Muscle of leg (tissue), 11 donors: Measurements from ENCODE around the gene FBXO5. TPM values are rescaled to one million over a fixed set of nuclear protein-coding genes. Genes with fewer than 3 reads are reported as not detected.

ENCODE experiments used
- DNase-seq: peaks from one replicate; pipeline ENCODE4 v3.0.0; 2013
- H3K27ac ChIP-seq: one replicate; pipeline ENCODE4 v1.5.1; 2013; ENCODE audit warnings: mild to moderate bottlenecking, low read length, control low read depth
- H3K27me3 ChIP-seq: one replicate; pipeline ENCODE4 v1.6.1; 2013; ENCODE audit warnings: low read length; ENCODE audit not compliant: control insufficient read depth, insufficient read depth
- H3K36me3 ChIP-seq: one replicate; pipeline ENCODE4 v1.6.1; 2013; ENCODE audit warnings: low read length; ENCODE audit not compliant: control insufficient read depth, insufficient read depth
- H3K4me1 ChIP-seq: one replicate; pipeline ENCODE4 v1.6.1; 2013; ENCODE audit warnings: low read length; ENCODE audit not compliant: control insufficient read depth, insufficient read depth
- H3K4me3 ChIP-seq: one replicate; pipeline ENCODE4 v1.5.1; 2013; ENCODE audit warnings: low read length, control low read depth
- H3K9me3 ChIP-seq: replicated peaks from 2 replicates; pipeline ENCODE4 v1.6.1; 2013; ENCODE audit warnings: low read depth, low read length; ENCODE audit not compliant: control insufficient read depth
- WGBS: methylation state at CpG from one replicate; pipeline ENCODE4 v1.1.5; 2013; ENCODE audit warnings: missing lambda C conversion rate; ENCODE audit not compliant: insufficient coverage; 5-methylcytosine and 5-hydroxymethylcytosine counted together
- polyA plus RNA-seq, 8 donors: library from polyadenylated mRNA; unstranded; fragments of 120-200 nt; gene quantifications; one replicate each; pipeline versions ENCODE4 v1.2.1 to v1.2.3, GENCODE V29; 2013; ENCODE audit warnings: inconsistent platforms in 1 of 8, low replicate concordance in 1 of 8; ENCODE audit not compliant: insufficient read length in 8 of 8, insufficient read depth in 1 of 8
- total RNA-seq: library from RNA; stranded (reverse); fragments of 120-200 nt; gene quantifications from one replicate; pipeline ENCODE4 v1.2.4, GENCODE V29; 2013

The FBXO5 gene
- total and polyA plus RNA-seq, 9 donors: 12.4 to 20.7 (median 17.9) TPM

DNA sequence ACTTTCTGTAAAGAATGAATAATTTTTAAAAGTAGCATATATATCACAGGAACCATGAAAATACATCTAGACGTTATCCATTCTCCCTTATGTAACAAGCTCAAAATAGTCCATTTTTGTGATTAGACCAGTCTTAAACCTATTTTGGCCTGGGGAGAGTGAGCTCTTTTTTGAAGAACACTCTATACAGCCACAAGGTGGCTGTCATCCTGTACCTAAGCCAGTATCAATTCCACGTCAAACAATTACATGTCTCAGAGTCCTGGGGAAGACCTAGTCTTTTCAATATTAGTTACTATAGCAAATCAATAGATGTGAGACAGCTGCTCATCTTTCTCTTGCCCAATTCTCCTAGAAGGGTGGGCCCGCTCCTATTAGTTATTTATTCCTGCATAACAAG is 28.4 kb downstream of the FBXO5 start:
- Histone ChIP-seq H3K4me3 (no peak overlapping the region), H3K4me1 (no peaks in the 10 kb centered on the region), H3K9me3 (no peaks in the 10 kb centered on the region), H3K36me3 (no peaks in the 10 kb centered on the region), H3K27ac (no peak overlapping the region), H3K27me3 (no peaks in the 10 kb centered on the region)
- WGBS: no CpG with 5 or more reads among the region's 3 CpGs
- no peak for DNase-seq

DNA sequence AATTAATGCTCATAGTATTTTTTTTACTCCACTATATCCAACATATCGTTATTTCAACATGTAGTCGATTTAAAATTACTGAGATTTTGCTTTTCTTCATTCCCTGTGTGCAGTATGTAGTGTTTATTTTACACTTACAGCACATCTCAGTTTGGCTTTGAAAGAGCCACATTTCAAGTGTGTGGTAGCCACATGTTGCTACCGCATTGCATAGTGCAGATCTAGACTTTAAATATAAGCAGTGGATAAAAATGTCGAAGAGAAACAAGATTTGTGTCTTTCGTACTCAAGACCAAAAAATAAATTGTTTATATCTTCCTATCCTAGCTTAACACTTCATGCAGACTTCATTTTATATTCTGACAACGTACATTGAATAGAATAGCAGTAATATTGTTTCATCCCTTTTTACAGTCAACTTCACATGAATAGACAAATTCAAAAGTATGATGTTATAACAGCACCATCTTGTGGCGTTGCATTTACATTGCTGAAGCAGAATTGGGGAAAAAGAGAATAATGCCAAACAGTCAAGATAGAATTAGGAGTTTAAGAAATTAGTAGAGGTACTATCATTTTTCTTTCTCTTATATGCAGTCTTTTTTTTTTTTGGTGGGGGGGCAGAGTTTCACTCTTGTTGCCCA is 29.9 kb downstream of the FBXO5 start:
- H3K27ac ChIP-seq: no peak overlapping the region
- no peaks in the 10 kb centered on the region for H3K36me3 ChIP-seq
- H3K4me1 ChIP-seq: no peaks in the 10 kb centered on the region
- H3K27me3 ChIP-seq: no peaks in the 10 kb centered on the region
- no peak overlapping the region for H3K4me3 ChIP-seq
- no CpG with 5 or more reads among the region's 7 CpGs for WGBS
- no peaks in the 10 kb centered on the region for H3K9me3 ChIP-seq
- DNase-seq: peak; percentile 38

- DNase-seq: no peak
- Histone ChIP-seq H3K9me3 (no peaks in the 10 kb centered on the region), H3K4me1 (no peaks in the 10 kb centered on the region), H3K27ac (no peak overlapping the region), H3K36me3 (no peaks in the 10 kb centered on the region), H3K27me3 (no peaks in the 10 kb centered on the region), H3K4me3 (no peak overlapping the region)
- no CpG with 5 or more reads among the region's 1 CpG for WGBS
Observed at GRCh38 chr6:152952045-152952444, 30.8 kb downstream of the FBXO5 start.

- no CpG with 5 or more reads among the region's 3 CpGs for WGBS
- no peaks in the 10 kb centered on the region for H3K27me3 ChIP-seq
- no peaks in the 10 kb centered on the region for H3K4me1 ChIP-seq
- no peaks in the 10 kb centered on the region for H3K36me3 ChIP-seq
- no peaks in the 10 kb centered on the region for H3K9me3 ChIP-seq
- H3K27ac ChIP-seq: no peak overlapping the region
- no peak for DNase-seq
- H3K4me3 ChIP-seq: no peak overlapping the region
Observed at GRCh38 chr6:152950240-152950639, 32.6 kb downstream of the FBXO5 start.

DNA sequence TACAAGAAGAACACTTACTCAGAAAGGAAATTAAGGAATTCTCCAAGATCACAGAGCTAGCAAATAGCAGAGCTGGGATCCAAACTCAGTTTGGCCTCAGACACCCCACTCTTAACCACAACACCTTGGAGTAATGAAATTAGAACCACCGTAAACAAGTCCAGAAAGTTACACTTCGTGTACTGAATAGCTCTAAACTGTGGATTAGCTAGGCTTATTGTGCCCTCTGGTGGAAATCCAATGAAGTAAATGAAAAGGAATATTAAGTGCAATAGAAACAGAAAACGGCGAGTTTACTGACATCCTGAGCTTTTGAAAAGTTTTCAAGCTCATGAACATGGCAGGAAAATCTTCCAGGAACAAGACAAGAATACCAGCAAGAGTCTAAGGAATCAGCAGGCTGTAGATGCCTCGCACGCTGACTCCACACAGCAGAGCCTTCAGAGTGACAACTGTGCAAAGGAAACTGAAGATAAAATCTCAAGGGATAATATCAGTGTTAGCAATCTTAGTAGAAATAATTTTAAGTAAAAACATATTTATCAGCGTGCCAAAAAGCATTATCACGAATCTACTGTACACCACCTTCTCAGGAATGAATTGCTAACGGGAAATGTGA is 34.6 kb downstream of the FBXO5 start:
- no peaks in the 10 kb centered on the region for H3K4me1 ChIP-seq
- H3K36me3 ChIP-seq: no peaks in the 10 kb centered on the region
- H3K27me3 ChIP-seq: no peaks in the 10 kb centered on the region
- no peak overlapping the region for H3K4me3 ChIP-seq
- H3K9me3 ChIP-seq: no peaks in the 10 kb centered on the region
- H3K27ac ChIP-seq: no peak overlapping the region
- peak; percentile 57 for DNase-seq
- WGBS: 34% methylated on average over 4 of the region's 9 CpGs

GRCh38 chr6:152946995-152947394 is 35.8 kb downstream of the FBXO5 start:
- DNase-seq: no peak
- no CpG with 5 or more reads among the region's 2 CpGs for WGBS

GRCh38 chr6:152946484-152946883 is 36.4 kb downstream of the FBXO5 start:
- Histone ChIP-seq H3K4me1 (no peaks in the 10 kb centered on the region), H3K36me3 (no peaks in the 10 kb centered on the region), H3K27me3 (no peaks in the 10 kb centered on the region), H3K9me3 (no peaks in the 10 kb centered on the region), H3K4me3 (no peak overlapping the region), H3K27ac (no peak overlapping the region)
- no CpG with 5 or more reads among the region's 3 CpGs for WGBS
- DNase-seq: no peak

More at GRCh38 chr6:152946995-152947394, 35.8 kb downstream of the FBXO5 start:
- Histone ChIP-seq H3K4me3 (no peak overlapping the region), H3K36me3 (no peaks in the 10 kb centered on the region), H3K4me1 (no peaks in the 10 kb centered on the region), H3K27me3 (no peaks in the 10 kb centered on the region), H3K9me3 (no peaks in the 10 kb centered on the region), H3K27ac (no peak overlapping the region)

- Histone ChIP-seq H3K4me1 (no peaks in the 10 kb centered on the region), H3K4me3 (no peak overlapping the region), H3K27ac (no peak overlapping the region), H3K36me3 (no peaks in the 10 kb centered on the region), H3K9me3 (no peaks in the 10 kb centered on the region), H3K27me3 (no peaks in the 10 kb centered on the region)
- WGBS: no CpG with 5 or more reads among the region's 2 CpGs
- no peak for DNase-seq
Observed at GRCh38 chr6:152943260-152943897, 39.5 kb downstream of the FBXO5 start.

GRCh38 chr6:152942319-152942869 is 40.4 kb downstream of the FBXO5 start:
- no peaks in the 10 kb centered on the region for H3K9me3 ChIP-seq
- no peak overlapping the region for H3K27ac ChIP-seq
- H3K36me3 ChIP-seq: no peaks in the 10 kb centered on the region
- no peak for DNase-seq
- H3K27me3 ChIP-seq: no peaks in the 10 kb centered on the region
- H3K4me1 ChIP-seq: no peaks in the 10 kb centered on the region
- WGBS: no CpG with 5 or more reads among the region's 1 CpG
- H3K4me3 ChIP-seq: no peak overlapping the region

DNA sequence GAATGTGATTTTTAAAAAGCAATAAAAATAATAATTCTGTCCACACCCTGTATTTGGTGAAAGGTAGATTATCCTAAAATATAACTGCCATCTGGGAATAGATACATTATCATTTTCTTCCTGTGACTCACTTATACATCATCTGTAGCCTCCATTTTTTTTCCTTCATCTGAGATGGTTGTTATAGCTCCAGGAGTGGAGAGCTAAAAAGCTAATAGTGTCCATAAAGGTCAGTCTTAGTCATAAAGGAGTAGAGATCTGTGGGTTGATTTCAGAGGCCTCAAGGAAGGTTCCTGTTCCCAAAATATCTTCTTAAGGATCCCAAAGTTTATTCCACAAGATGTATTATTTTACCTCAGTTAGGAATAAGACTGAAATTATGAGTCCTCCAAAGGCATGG is 41.1 kb downstream of the FBXO5 start:
- no peaks in the 10 kb centered on the region for H3K27me3 ChIP-seq
- no peaks in the 10 kb centered on the region for H3K36me3 ChIP-seq
- no peaks in the 10 kb centered on the region for H3K9me3 ChIP-seq
- H3K4me3 ChIP-seq: no peak overlapping the region
- no peaks in the 10 kb centered on the region for H3K4me1 ChIP-seq
- no peak for DNase-seq
- no peak overlapping the region for H3K27ac ChIP-seq
